Nephron progenitor cell (in vitro differentiated cells): ENCODE data around the gene FBXL22.

Source experiments
- DNase-seq: peaks from one replicate; pipeline ENCODE4 v3.0.0; 2021
- H3K27ac Mint-ChIP-seq: 2 replicates; pipeline ENCODE4 v1.8.0; 2021; ENCODE audit warnings: mild to moderate bottlenecking, moderate library complexity, mixed read lengths
- H3K27me3 Mint-ChIP-seq: 2 replicates; pipeline ENCODE4 v1.8.0; 2021; ENCODE audit warnings: mild to moderate bottlenecking, low read depth, mixed read lengths; ENCODE audit not compliant: poor library complexity
- H3K36me3 Mint-ChIP-seq: 2 replicates; pipeline ENCODE4 v1.8.0; 2021; ENCODE audit warnings: low read depth, mixed read lengths
- H3K4me1 Mint-ChIP-seq: 2 replicates; pipeline ENCODE4 v1.8.0; 2021; ENCODE audit warnings: mixed read lengths
- H3K4me3 Mint-ChIP-seq: 2 replicates; pipeline ENCODE4 v1.8.0; 2021; ENCODE audit warnings: mild to moderate bottlenecking, moderate library complexity, mixed read lengths
- H3K9me3 Mint-ChIP-seq: 2 replicates; pipeline ENCODE4 v1.8.0; 2021; ENCODE audit warnings: mild to moderate bottlenecking, moderate library complexity, mixed read lengths
- TF ChIP-seq, protein P1 (sequence below): fragments of 200-600 bp; sonication (generic); IDR thresholded peaks from 2 replicates; pipeline ENCODE4 v1.5.0; 2021; ENCODE audit warnings: antibody characterized with exemption

Gene FBXL22

DNA sequence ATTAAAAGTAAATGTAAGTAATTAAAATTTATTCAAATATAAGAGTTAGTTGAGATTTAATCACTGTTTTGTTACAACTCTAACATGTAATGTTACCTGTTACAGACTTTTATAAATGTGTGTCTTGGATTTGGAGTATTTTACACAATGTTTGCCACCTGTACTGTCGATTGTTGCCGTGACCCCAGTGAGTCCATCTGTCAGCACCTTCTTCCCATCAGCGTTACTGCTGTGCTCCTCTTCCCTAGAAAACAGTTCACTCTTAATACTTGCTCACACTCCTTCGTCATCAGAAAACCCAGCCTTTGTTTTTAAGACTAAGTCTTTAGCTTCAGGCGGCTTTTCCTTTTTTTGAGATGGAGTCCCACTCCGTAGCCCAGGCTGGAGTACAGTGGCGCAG, 40.5 kb upstream of the FBXL22 start:
- Mint-ChIP-seq H3K27ac (peak overlapping the region; percentile 72), H3K4me1 (peaks cover 41% of the 10 kb centered on the region), H3K9me3 (no peaks in the 10 kb centered on the region), H3K27me3 (no peaks in the 10 kb centered on the region), H3K4me3 (no peak overlapping the region), H3K36me3 (peaks cover 67% of the 10 kb centered on the region)
- TF ChIP-seq, protein P1, sequence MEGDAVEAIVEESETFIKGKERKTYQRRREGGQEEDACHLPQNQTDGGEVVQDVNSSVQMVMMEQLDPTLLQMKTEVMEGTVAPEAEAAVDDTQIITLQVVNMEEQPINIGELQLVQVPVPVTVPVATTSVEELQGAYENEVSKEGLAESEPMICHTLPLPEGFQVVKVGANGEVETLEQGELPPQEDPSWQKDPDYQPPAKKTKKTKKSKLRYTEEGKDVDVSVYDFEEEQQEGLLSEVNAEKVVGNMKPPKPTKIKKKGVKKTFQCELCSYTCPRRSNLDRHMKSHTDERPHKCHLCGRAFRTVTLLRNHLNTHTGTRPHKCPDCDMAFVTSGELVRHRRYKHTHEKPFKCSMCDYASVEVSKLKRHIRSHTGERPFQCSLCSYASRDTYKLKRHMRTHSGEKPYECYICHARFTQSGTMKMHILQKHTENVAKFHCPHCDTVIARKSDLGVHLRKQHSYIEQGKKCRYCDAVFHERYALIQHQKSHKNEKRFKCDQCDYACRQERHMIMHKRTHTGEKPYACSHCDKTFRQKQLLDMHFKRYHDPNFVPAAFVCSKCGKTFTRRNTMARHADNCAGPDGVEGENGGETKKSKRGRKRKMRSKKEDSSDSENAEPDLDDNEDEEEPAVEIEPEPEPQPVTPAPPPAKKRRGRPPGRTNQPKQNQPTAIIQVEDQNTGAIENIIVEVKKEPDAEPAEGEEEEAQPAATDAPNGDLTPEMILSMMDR, result no peak
- no peak for DNase-seq

DNA sequence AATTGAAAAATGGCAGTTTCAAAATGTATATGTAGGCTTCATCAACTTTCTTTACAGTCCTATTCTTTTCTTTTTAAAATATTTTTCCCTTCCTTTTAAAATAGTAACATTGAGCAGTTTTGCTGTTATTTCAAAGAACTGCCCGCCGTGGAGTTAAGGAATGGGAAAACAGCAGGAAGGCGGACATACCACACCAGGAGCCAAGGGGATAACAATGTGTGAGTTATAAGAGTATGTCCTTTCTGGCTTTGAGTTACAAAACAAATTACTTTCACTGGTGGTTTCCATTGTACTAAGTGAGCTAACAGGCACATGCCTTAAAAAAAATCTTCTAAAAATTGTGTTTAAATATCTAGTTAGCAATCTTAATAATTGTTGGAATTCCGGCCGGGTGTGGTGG, 37.4 kb upstream of the FBXL22 start:
- Mint-ChIP-seq H3K27ac (no peak overlapping the region), H3K4me1 (peaks cover 20% of the 10 kb centered on the region), H3K36me3 (peaks cover 76% of the 10 kb centered on the region), H3K4me3 (no peak overlapping the region), H3K27me3 (no peaks in the 10 kb centered on the region), H3K9me3 (no peaks in the 10 kb centered on the region)
- TF ChIP-seq, protein P1, result no peak
- no peak for DNase-seq

DNA sequence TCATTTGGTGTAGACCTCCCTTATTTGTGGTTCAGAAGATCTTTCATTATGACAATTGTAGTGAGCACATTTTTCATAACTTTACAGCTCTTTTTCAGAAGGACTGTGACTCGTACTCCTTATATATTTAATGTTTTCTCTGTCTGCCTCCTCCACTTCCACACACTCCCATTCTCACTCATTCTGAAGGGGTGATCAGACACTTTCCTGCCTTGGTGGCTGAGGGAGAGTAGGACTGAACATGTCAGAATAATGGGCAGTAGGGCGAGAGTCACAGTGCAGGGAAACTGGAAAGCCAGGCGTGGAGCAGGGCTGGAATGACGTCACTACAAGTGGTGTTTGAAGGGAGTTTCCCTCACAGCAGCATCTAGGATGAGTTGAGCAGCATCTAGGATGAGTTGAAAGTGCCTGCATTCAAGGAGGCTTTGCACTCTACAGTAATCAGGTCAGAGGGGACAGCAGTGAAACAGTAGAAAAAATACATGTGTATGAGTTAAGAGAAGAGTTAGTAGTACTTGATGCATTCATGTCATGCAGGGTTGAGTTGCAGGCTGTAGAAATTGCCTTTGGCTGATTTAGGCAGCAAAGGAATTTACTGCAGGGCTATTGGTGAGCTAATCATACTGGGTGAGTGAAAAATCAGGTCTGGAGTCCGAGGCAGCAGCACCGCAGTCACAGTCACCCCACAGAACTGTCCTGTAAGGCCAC, 36.3 kb upstream of the FBXL22 start:
- no peak for DNase-seq
- no peaks in the 10 kb centered on the region for H3K27me3 Mint-ChIP-seq
- H3K27ac Mint-ChIP-seq, result peak overlapping the region; percentile 5
- H3K9me3 Mint-ChIP-seq, result no peaks in the 10 kb centered on the region
- TF ChIP-seq, protein P1, result no peak
- H3K4me1 Mint-ChIP-seq, result peaks cover 12% of the 10 kb centered on the region
- H3K36me3 Mint-ChIP-seq, result peaks cover 78% of the 10 kb centered on the region
- no peak overlapping the region for H3K4me3 Mint-ChIP-seq

DNA sequence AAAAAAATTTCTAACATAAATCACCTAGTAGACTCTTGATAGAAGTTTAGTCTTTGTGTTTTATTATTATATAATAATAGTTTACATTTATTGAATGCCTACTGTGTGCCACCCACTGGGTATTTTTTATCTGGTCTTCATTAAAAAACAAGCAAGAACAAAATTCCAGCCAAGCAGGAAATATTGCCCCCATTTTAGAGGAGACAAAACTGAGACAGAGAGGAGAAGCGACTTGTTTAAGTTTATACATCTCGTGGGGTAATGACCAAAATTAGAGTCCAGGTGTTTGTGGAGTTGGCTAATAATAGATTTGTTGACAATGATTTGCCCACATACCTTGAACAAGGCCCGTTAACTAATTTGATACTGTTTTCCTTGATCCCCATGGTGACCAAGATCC, 33.1 kb upstream of the FBXL22 start:
- Mint-ChIP-seq H3K9me3 (no peaks in the 10 kb centered on the region), H3K27ac (no peak overlapping the region), H3K4me1 (peaks cover 8% of the 10 kb centered on the region), H3K4me3 (no peak overlapping the region), H3K27me3 (no peaks in the 10 kb centered on the region), H3K36me3 (peaks cover 65% of the 10 kb centered on the region)
- TF ChIP-seq, protein P1, result no peak
- DNase-seq, result no peak

DNA sequence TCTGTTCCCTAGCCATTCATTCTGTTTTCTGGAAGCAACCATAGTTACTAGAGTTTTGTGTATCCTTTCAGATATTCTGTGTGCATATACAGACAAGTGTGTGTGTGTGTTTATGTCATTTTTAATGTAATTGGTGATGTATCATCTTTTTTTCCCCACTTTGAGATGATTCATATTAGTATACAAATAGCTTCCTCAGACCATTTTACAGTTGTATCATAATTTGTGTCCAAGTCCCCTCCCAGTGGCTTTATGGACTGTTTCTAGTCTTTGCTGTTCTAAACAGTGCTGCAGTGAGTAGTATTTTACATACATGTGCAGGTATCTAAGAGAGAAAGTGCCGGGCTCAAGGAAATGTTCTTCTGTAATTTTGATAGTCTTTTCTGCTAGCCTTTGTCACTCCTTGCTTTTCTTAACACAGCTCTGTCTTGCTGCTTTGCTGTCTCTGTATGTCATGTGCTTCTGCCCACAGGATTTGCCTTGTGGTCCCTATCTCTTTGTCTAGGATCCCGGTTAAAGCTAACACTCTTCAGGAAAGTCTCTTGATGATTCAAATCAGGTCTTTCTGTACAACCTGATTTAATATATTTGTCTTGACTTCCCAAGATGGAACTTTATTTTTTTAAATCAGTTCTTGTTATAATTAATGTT, 31.5 kb upstream of the FBXL22 start:
- Mint-ChIP-seq H3K36me3 (peaks cover 59% of the 10 kb centered on the region), H3K4me1 (peaks cover 4% of the 10 kb centered on the region), H3K27ac (peak overlapping the region; percentile 68), H3K4me3 (no peak overlapping the region), H3K27me3 (no peaks in the 10 kb centered on the region), H3K9me3 (no peaks in the 10 kb centered on the region)
- TF ChIP-seq, protein P1, result no peak
- no peak for DNase-seq
